Natural killer cell (primary cell): ENCODE data around the gene TNFAIP8L3. TPM values are rescaled to one million over a fixed set of nuclear protein-coding genes. Genes with fewer than 3 reads are reported as not detected.

Experiments used
- ATAC-seq, 3 donors: fragments of 150-1000 bp in 2 of 3; fragments of 200-7000 bp in 1 of 3; cut with Tn5 transposase; 1 replicate in 1 of 3; 2 replicates in 2 of 3; pipeline ENCODE4 v1.10.0; 2021; ENCODE audit warnings: mild to moderate bottlenecking in 2 of 3, moderate library complexity in 2 of 3
- DNase-seq, 2 donors: peaks; one replicate each; pipeline versions ENCODE4 v3.0.0 to v3.0.0-alpha.2; 2013 to 2021; ENCODE audit warnings: mixed read lengths in 1 of 2
- H3K27ac ChIP-seq: one replicate; pipeline ENCODE4 v1.5.1; 2013; ENCODE audit warnings: mild to moderate bottlenecking, low read length
- H3K27me3 ChIP-seq: one replicate; pipeline ENCODE4 v1.6.1; 2013; ENCODE audit warnings: low read length; ENCODE audit not compliant: control insufficient read depth, insufficient read depth
- H3K36me3 ChIP-seq: one replicate; pipeline ENCODE4 v1.6.1; 2013; ENCODE audit warnings: low read length; ENCODE audit not compliant: control insufficient read depth, insufficient read depth
- H3K4me1 ChIP-seq: one replicate; pipeline ENCODE4 v1.6.1; 2013; ENCODE audit warnings: low read length; ENCODE audit not compliant: control insufficient read depth, insufficient read depth
- H3K4me3 ChIP-seq: one replicate; pipeline ENCODE4 v1.5.1; 2013; ENCODE audit warnings: low read length
- H3K9me3 ChIP-seq: one replicate; pipeline ENCODE4 v1.6.1; 2013; ENCODE audit warnings: low read length; ENCODE audit not compliant: control insufficient read depth, insufficient read depth
- H3K27ac Mint-ChIP-seq, 2 donors: one replicate each; pipeline ENCODE4 v1.8.0; 2022; ENCODE audit warnings: mild to moderate bottlenecking in 2 of 2, mixed read lengths in 2 of 2, moderate library complexity in 1 of 2
- H3K27me3 Mint-ChIP-seq, 2 donors: one replicate each; pipeline ENCODE4 v1.8.0; 2022; ENCODE audit warnings: low read depth in 2 of 2, mixed read lengths in 2 of 2
- H3K36me3 Mint-ChIP-seq: one replicate; pipeline ENCODE4 v1.8.0; 2022; ENCODE audit warnings: mixed read lengths
- H3K4me1 Mint-ChIP-seq, 2 donors: one replicate each; pipeline ENCODE4 v1.8.0; 2022; ENCODE audit warnings: mixed read lengths in 2 of 2
- H3K4me3 Mint-ChIP-seq: one replicate; pipeline ENCODE4 v1.8.0; 2022; ENCODE audit warnings: mild to moderate bottlenecking, moderate library complexity, mixed read lengths
- H3K9me3 Mint-ChIP-seq, 2 donors: one replicate each; pipeline ENCODE4 v1.8.0; 2022; ENCODE audit warnings: mixed read lengths in 2 of 2
- CTCF ChIP-seq: fragments of 200-600 bp; IDR thresholded peaks from one replicate; pipeline ENCODE4 v1.8.0; 2022; ENCODE audit warnings: antibody characterized with exemption
- WGBS: methylation state at CpG from one replicate; pipeline ENCODE4 v1.1.7; 2013; ENCODE audit warnings: missing lambda C conversion rate; ENCODE audit not compliant: insufficient coverage; 5-methylcytosine and 5-hydroxymethylcytosine counted together
- intact Hi-C: fragments of 100-400 bp; cut with micrococcal nuclease; formaldehyde crosslinking; loops from one replicate; pipeline ENCODE4 v1.14.2; 2022
- total RNA-seq, 4 donors: library from RNA; stranded (reverse); fragments of 120-200 nt in 1 of 4; gene quantifications; one replicate each; pipeline versions ENCODE4 v1.2.3 to v1.2.4, GENCODE V29; 2013 to 2022

TNFAIP8L3 gene
- total RNA-seq, 3 donors from 2014 or later (not counting 1 experiment from before 2014, with no cell fraction given) = not detected

GRCh38 chr15:51137880-51138430, 43.2 kb upstream of the TNFAIP8L3 start:
- 83% methylated on average over 5 of the region's 5 CpGs for WGBS
- H3K27me3 ChIP-seq = no peaks in the 10 kb centered on the region
- H3K9me3 ChIP-seq = no peaks in the 10 kb centered on the region
- intact Hi-C loops = no loop called here
- DNase-seq = no peak
- no peaks in the 10 kb centered on the region for H3K4me1 ChIP-seq
- Mint-ChIP-seq H3K36me3 (no peaks in the 10 kb centered on the region), H3K4me1 (peaks cover 0 to 4% of the 10 kb centered on the region in 2 donors), H3K27ac (no peak overlapping the region), H3K9me3 (no peaks in the 10 kb centered on the region), H3K4me3 (no peak overlapping the region), H3K27me3 (peaks cover 11 to 20% of the 10 kb centered on the region in 2 donors)
- H3K27ac ChIP-seq = no peak overlapping the region
- ATAC-seq = no peak
- no peak overlapping the region for H3K4me3 ChIP-seq
- TF ChIP-seq CTCF = no peak
- H3K36me3 ChIP-seq = no peaks in the 10 kb centered on the region

- no peak for TF ChIP-seq CTCF
- Histone ChIP-seq H3K4me3 (no peak overlapping the region), H3K27ac (no peak overlapping the region), H3K27me3 (no peaks in the 10 kb centered on the region), H3K36me3 (no peaks in the 10 kb centered on the region), H3K9me3 (no peaks in the 10 kb centered on the region), H3K4me1 (no peaks in the 10 kb centered on the region)
- Mint-ChIP-seq H3K36me3 (no peaks in the 10 kb centered on the region), H3K27ac (no peak overlapping the region), H3K9me3 (no peaks in the 10 kb centered on the region), H3K4me1 (peaks cover 0 to 4% of the 10 kb centered on the region in 2 donors), H3K4me3 (no peak overlapping the region), H3K27me3 (peaks cover 11 to 26% of the 10 kb centered on the region in 2 donors)
- no peak for ATAC-seq
- 50% methylated on average over 1 of the region's 1 CpG for WGBS
- no peak for DNase-seq
- intact Hi-C loops = no loop called here
Observed at GRCh38 chr15:51137024-51137423, 42.3 kb upstream of the TNFAIP8L3 start.

GRCh38 chr15:51135276-51135675, 40.6 kb upstream of the TNFAIP8L3 start:
- TF ChIP-seq CTCF = no peak
- Histone ChIP-seq H3K9me3 (no peaks in the 10 kb centered on the region), H3K27me3 (no peaks in the 10 kb centered on the region), H3K4me1 (no peaks in the 10 kb centered on the region), H3K36me3 (no peaks in the 10 kb centered on the region), H3K27ac (no peak overlapping the region), H3K4me3 (no peak overlapping the region)
- Mint-ChIP-seq H3K4me1 (peaks cover 0 to 4% of the 10 kb centered on the region in 2 donors), H3K27me3 (peaks cover 8 to 20% of the 10 kb centered on the region in 2 donors), H3K36me3 (no peaks in the 10 kb centered on the region), H3K4me3 (no peak overlapping the region), H3K27ac (no peak overlapping the region), H3K9me3 (no peaks in the 10 kb centered on the region)
- DNase-seq (no peak), ATAC-seq (no peak)
- intact Hi-C loops = no loop called here
- 91% methylated on average over 2 of the region's 2 CpGs for WGBS
